CD4-positive, alpha-beta T cell treated with Interleukin-21 for 1 hour (primary cell): ENCODE results near the gene SLC6A12.

Experiments
- DNase-seq: peaks from one replicate; pipeline ENCODE4 v3.0.0-alpha.2; 2020

Gene SLC6A12

DNA sequence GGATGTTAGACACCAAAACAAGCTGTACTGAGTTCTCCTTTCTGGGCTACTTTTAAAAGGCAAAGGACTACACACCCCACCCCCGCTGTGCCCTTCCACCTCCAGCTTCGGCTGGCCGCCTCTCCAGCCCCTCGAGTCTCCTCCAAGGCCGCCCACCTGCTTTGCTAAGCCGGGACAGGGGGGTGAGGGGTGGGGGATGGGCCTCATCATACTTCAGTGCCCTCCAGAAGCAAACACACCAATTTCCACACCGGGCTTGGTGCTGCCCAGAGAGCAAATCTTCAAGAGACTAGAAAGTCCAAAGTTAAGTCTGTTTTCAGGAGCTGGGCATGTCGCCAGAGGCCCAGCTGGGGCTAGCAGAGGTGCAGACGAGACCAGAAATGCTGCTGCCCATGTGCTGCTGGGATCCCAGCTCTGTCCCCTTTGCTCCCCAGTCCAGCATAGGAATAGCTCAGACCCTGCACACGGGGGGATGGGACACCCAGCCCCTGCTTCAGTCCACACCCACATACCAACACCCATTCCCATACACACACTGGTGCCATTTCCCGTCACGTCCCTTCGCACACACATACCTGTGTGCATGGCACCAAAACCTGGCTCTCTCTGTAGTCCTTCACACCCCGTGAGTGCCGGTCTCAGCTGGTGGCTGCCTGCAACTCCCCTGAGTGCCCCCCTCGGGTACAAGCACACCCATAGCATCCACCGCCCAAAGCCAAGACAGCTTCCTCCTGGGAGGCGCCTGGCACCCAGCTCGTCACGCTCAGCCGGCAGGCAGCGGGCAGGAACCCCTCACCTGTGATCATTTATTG lies 1.0 kb downstream of the SLC6A12 start:
- no peak for DNase-seq

- DNase-seq, result no peak
Measured at GRCh38 chr12:212415-212714, 1.6 kb downstream of the SLC6A12 start.

GRCh38 chr12:211639-212414 lies 2.1 kb downstream of the SLC6A12 start:
- DNase-seq, result no peak

GRCh38 chr12:211142-211465 lies 2.9 kb downstream of the SLC6A12 start:
- DNase-seq, result no peak

DNA sequence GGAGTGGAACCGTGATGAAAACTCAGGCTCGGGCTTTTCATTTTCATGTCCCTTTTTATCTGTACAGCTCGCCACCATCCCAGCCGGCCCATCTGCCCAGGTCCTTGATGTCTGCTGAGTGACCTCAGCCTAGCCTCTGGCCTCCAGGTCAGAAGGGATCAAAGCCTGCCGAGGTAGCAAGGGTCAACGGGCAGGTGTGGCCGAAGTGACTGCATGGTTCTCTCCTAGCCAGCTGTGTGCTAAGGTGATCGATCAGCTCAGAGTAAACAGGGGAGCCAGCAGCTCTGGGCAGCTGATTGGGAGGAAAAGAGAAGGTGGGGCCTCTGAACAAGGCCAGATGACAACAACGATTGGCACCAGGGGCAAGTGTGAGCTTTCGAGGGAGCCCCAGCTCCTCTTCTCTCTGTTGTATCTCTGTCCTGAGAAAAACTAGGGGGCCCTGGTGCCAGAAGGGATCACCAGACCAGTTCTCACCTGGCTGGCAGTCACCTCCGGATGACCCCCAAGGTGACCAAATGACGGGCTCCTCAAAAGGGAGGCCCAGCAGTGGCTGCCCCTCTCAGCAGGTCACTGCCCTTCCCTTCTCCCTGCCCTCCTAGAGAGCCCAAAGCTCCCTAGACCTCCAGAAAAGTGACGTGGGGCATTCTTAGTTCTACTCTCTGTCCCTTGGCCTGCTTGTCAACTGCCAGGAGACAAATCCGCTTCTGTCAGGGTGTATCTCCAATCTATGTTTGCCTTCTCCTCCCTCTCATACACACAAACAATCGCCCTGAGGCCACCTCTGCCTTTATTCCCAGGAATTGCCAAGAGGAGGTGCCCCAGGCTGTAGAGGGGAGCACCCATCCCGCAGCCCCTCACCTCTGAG lies 3.4 kb downstream of the SLC6A12 start:
- DNase-seq, result no peak

DNA sequence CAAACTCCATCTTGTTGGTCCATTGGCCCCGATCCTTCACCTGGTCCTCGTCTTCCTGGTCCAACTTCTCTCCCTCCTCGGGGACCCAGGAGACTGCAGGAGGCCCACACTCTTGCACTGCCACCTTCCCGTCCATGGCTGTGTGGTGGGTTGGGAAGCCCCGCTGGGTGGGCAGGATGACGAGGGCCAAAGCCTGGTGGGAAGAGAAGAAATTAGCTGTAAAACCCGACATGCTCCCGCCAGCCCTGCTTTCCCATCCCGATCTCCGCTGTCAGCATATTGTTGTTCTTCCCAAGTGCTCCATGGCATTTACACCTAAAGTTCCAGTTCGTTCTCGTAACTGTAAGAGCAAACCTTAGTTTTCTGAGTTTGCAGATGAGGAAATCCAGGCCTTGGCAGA lies 4.1 kb downstream of the SLC6A12 start:
- no peak for DNase-seq

GRCh38 chr12:209246-209645 lies 4.7 kb downstream of the SLC6A12 start:
- DNase-seq, result no peak

DNA sequence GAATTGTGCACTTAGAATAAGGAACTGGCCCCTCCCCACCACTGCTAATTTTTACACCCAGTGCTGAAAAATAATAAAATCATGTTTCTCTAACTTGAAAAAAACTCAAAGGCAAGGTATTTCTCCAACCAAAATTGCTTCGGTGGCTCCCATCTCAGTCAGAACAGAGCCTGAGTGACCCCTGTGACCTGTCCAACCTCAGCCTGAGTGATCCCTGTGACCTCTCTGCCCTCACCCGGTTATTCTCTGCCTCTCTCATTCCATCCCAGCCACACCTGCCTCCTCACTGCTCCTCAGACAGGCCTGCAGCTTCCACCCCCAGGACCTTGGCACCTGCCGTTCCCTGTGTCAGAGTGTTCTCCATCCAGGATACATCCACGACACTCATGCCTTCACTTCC lies 5.1 kb downstream of the SLC6A12 start:
- DNase-seq, result no peak

DNA sequence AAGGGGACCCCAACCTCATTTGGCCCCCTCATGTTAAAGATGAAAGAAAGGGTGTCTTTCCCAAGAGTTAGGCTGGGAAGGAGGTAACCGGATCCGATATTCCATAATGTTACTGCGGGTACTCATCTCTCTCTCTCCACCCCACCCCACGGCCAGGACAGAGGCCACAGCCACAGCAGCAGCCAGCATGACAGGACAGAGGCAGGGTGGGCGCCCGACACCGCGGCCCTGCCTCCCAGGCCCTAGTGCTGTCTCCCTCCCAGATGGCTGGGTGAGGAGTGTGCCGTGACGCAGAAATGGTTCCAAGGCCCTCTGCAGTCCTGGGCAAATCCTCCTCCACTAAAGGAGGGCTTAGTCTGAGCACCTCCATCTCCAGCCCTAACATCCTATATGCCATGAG lies 6.2 kb downstream of the SLC6A12 start:
- no peak for DNase-seq

DNA sequence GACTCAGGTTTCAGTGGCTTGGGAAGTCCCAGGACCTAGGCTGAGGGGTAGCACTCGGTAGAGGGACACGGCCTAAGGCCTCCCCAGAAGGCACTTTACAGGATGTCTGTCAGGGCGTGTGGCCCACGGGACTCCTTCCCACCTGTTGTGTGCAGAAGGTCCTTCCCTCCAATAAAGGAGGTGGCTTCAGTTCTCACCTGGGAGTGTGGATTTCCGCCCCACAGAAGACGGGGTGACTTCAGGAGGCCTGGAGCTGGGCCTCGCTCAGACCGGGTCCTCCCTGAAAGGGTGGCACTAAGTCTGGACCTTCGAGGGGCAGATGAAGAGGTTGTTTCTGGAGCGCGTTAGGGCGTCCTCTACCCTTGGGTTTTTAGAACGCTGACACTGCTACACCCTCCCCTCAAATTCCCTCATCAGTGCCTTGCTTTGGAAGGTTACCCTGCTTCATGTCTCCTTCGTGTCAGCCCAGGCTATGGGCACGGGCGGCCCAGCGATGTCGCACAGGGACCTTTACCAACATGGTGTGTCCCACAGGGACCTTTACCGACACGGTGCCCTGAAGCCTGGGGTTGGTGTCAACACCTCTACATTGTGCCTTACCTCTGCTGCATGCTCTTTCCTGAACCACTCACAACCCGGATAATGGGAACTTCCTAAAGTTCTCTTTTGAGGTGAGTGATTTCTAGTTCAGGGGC lies 7.1 kb downstream of the SLC6A12 start:
- no peak for DNase-seq

- DNase-seq, result no peak
Measured at GRCh38 chr12:205026-205425, 8.9 kb downstream of the SLC6A12 start.

- no peak for DNase-seq
Measured at GRCh38 chr12:204261-204678, 9.7 kb downstream of the SLC6A12 start.

GRCh38 chr12:203462-204260 lies 10.3 kb downstream of the SLC6A12 start:
- no peak for DNase-seq

DNA sequence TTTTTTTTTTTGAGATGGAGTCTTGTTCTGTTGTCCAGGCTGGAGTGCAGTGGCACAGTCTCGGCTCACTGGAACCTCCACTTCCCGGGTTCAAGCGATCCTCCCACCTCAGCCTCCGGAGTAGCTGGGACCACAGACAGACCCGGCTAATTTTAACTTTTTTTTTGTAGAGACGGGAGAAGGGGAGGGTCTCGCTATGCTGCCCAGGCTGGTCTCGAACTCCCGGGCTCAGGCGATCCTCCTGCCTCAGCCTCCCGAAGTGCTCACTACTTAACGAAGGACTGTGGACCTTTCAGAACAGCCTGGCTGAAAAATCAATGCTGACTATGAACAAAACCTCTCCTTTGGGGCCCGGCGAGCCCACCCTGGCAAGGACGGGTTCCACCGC lies 10.9 kb downstream of the SLC6A12 start:
- DNase-seq, result no peak

DNA sequence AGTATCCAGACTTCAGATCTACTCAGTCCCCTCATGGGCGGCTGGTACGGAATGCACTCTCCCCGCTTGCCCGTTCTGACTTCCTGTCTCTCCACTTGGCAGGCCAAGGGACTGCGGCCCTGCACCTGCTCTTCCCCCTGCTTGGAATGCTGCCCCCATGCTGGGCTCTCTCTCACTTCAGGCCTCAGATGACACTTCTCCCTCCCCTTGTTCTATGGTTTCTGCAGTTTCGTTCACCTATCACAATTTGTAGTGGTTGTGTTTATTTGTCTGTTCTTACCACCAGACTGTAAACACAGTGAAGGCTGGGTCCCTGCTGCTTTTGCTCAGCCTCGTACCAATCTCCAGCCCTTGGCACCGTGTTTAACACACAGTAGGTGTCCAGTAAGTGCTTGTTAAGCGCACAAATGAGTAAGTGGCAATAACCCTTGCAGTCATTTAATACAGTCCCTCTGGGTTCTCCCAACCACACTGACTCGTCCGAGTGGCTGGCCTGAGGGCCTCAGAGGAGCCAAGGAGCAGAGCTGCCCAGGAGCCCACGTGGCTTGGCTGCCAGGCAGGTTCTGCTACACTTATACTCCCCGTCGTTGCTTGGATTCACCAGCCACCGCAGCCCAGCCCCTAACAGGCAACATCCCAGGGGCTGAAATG lies 11.8 kb downstream of the SLC6A12 start:
- no peak for DNase-seq

DNA sequence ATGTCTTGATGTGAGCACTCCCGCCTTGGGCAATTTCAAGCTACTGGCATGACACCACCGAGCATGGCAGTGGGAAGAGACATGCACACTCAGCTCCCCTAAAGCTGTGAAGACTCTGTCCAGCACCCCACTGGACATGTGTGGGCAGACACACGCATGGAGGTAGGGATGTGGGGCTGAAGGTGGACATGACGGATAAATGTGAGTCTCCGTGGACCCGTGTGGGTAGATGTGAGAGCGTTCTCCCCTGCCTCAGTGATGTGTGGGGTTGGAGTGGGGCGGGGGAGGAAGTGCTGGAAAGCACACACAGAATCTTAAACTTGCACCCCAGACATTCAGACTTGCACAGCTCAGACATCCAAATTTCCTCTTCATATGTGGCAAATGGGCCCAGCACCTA lies 12.6 kb downstream of the SLC6A12 start:
- no peak for DNase-seq

DNA sequence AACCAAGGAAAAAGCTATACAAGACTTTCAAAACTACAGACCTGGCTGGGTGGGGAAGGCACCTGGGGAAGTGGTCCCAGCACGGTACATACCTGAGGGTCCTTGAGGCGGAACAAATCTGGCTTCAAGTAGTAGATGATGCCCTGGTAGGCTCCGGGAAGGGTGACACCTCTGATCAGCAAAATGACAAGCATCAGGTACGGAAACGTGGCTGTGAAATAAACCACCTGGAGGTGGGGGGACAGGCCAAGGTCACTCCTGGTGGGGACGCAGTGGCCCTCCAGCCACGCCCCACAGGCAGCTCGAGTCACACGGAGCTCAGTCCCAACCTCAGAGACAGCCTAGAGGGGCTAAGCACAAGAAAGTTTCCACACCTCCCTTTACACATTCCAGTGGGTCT lies 15.3 kb downstream of the SLC6A12 start:
- DNase-seq, result no peak

- DNase-seq, result no peak
Measured at GRCh38 chr12:197911-198695, 15.9 kb downstream of the SLC6A12 start.

DNA sequence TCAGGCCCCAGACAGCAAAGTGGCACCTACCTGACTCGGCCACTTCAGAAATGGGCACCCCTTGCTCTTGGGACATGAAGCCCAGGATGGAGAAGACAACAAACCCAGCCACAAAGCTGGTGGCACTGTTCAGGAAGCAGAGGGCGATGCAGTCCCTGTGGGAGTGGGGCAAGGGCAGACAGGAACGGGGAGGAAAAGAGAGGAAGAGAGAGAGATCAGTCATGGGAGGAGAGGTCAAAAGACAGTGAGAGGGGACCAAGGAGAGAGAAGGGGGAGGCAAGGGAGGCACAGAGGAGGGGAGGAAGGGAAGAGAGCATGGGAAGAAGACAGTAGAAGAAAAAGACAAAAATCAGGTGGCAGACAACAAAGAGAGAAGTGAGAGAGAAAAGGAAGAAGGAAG lies 16.6 kb downstream of the SLC6A12 start:
- DNase-seq, result no peak

DNA sequence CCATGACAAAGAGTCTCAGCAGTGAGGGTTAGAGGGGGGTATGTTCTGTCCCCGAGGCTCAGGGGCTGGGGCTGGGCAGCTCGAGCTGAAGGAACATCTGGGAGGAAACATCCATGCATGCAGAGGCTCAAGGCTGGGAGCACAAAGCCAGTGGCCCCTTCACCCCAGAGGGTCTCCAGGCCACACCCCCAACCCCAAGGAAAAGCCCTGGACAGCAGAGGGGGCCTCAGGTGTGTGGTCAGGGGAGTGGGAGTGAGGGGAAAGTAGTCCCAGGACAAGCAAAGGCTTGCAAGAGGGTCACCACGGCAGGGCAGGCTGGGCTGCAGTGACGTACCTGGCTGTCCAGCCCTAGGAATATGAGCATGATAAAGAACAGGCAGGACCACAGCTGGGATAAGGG lies 17.5 kb downstream of the SLC6A12 start:
- DNase-seq, result no peak

GRCh38 chr12:195951-196350 lies 18.0 kb downstream of the SLC6A12 start:
- no peak for DNase-seq
